AG04450 (cell line): ENCODE results near the gene THBS1. TPM values are rescaled to one million over a fixed set of nuclear protein-coding genes. Genes with fewer than 3 reads are reported as not detected.

ENCODE experiments used
- CTCF ChIA-PET: fragments of 300-600, 350-600 bp; formaldehyde crosslinking; extraction: SDS; loops from one replicate; lab custom pipeline; 2022; ENCODE audit warnings: antibody characterized with exemption, inconsistent platforms; lab: Charles Lee
- POLR2A ChIA-PET: fragments of 350-600 bp; formaldehyde crosslinking; extraction: SDS; loops from one replicate; lab custom pipeline; 2021; ENCODE audit warnings: antibody characterized with exemption, inconsistent platforms; lab: Yijun Ruan, JAX
- DNase-seq: peaks from one replicate; pipeline ENCODE4 v3.0.0-alpha.2; 2011; ENCODE audit warnings: low read depth, low spot score
- H3K27ac ChIP-seq: one replicate; pipeline ENCODE4 v1.5.1; 2012; ENCODE audit warnings: low read depth, low read length, control low read depth
- H3K27me3 ChIP-seq: one replicate; pipeline ENCODE4 v1.6.0; 2012; ENCODE audit warnings: low read length; ENCODE audit not compliant: control insufficient read depth, insufficient read depth
- H3K4me3 ChIP-seq: 2 replicates; pipeline ENCODE4 v1.5.1; 2011; ENCODE audit warnings: mild to moderate bottlenecking, low read depth, low read length, control low read depth
- H3K9me3 ChIP-seq: 2 replicates; pipeline ENCODE4 v1.5.1; 2012; ENCODE audit warnings: low read length; ENCODE audit not compliant: control insufficient read depth, insufficient read depth
- polyA plus RNA-seq: library from polyadenylated mRNA; depleted of rRNA; stranded (reverse); fragments of >200 nt; gene quantifications from 2 replicates; pipeline ENCODE4 v1.2.3, GENCODE V29; 2011
- TF ChIP-seq, protein P1 (sequence below): IDR thresholded peaks from 2 replicates; pipeline ENCODE4 v1.5.1; 2011; ENCODE audit warnings: low read depth, low read length, control low read depth, inconsistent platforms

THBS1 gene
- polyA plus RNA-seq, 1 experiment: 686 TPM

DNA sequence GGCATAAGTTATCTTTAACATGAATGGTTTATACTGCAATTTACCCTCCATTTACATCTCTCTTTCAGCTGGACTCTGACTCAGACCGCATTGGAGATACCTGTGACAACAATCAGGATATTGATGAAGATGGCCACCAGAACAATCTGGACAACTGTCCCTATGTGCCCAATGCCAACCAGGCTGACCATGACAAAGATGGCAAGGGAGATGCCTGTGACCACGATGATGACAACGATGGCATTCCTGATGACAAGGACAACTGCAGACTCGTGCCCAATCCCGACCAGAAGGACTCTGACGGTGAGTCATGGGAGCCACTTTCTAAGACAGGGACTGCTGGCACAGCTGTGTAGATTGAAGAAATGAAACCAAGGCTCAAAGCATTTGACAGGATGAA lies 11.6 kb downstream of the THBS1 start:
- Histone ChIP-seq H3K4me3 (peak overlapping the region; percentile 2; the same call in 1 of the 2 replicates), H3K9me3 (no peaks in the 10 kb centered on the region), H3K27ac (peak overlapping the region; percentile 34), H3K27me3 (no peaks in the 10 kb centered on the region)
- no peak for DNase-seq
- TF ChIP-seq, protein P1, sequence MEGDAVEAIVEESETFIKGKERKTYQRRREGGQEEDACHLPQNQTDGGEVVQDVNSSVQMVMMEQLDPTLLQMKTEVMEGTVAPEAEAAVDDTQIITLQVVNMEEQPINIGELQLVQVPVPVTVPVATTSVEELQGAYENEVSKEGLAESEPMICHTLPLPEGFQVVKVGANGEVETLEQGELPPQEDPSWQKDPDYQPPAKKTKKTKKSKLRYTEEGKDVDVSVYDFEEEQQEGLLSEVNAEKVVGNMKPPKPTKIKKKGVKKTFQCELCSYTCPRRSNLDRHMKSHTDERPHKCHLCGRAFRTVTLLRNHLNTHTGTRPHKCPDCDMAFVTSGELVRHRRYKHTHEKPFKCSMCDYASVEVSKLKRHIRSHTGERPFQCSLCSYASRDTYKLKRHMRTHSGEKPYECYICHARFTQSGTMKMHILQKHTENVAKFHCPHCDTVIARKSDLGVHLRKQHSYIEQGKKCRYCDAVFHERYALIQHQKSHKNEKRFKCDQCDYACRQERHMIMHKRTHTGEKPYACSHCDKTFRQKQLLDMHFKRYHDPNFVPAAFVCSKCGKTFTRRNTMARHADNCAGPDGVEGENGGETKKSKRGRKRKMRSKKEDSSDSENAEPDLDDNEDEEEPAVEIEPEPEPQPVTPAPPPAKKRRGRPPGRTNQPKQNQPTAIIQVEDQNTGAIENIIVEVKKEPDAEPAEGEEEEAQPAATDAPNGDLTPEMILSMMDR: no peak
- CTCF ChIA-PET: no interaction called here
- POLR2A ChIA-PET: interaction anchor here (3.2 kb wide), 1 partner anchor 12 kb away, joined by 27 read pairs; the partner anchor contains the start of gene THBS1

DNA sequence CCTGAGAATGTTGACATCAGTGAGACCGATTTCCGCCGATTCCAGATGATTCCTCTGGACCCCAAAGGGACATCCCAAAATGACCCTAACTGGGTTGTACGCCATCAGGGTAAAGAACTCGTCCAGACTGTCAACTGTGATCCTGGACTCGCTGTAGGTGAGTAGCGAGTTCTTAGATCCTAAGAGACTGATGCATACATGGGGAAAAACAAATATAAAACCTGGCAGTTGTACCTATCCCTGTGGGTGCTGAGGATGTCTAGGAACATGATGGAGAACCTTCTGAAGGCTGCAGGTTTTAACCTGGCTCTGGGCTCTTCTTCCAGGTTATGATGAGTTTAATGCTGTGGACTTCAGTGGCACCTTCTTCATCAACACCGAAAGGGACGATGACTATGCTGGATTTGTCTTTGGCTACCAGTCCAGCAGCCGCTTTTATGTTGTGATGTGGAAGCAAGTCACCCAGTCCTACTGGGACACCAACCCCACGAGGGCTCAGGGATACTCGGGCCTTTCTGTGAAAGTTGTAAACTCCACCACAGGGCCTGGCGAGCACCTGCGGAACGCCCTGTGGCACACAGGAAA lies 12.3 kb downstream of the THBS1 start:
- CTCF ChIA-PET: interaction anchor here (1.1 kb wide), 1 partner anchor 164 kb away, joined by 4 read pairs; no protein-coding TSS in a partner anchor
- peak overlapping the region; percentile 34 for H3K27ac ChIP-seq
- DNase-seq: no peak
- POLR2A ChIA-PET: interaction anchor here (1.0 kb wide), 1 partner anchor 11 kb away, joined by 5 read pairs; no protein-coding TSS in a partner anchor
- H3K4me3 ChIP-seq: peak overlapping the region; percentile 7
- no peaks in the 10 kb centered on the region for H3K9me3 ChIP-seq
- TF ChIP-seq, protein P1: no peak
- no peaks in the 10 kb centered on the region for H3K27me3 ChIP-seq

DNA sequence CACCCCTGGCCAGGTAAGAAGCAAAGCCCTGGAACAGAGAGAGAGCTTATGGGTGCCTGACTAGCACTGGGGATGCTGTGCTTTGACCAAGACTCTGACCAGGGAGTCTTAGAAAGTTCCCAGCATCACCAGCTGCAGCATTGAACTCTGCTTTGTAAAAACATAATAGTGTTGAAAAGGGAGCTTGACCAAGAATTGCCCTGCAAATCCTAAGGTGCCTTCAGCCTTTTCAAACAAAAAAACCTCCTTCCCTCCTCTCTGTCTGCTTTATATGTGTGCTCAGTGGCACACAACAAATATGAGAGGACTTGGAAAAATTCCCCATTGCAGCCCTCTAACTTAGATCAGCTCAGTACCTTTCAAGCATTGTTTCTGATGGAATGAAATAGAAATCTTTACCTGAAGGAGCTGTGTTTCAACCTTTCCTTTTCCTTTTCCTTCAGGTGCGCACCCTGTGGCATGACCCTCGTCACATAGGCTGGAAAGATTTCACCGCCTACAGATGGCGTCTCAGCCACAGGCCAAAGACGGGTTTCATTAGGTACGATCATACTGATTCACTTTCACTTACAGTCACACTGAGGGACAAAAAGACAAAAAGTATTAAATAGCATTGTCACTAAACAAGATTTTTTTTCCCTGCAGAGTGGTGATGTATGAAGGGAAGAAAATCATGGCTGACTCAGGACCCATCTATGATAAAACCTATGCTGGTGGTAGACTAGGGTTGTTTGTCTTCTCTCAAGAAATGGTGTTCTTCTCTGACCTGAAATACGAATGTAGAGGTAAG lies 13.0 kb downstream of the THBS1 start:
- peak overlapping the region; percentile 7 for H3K4me3 ChIP-seq
- ChIA-PET CTCF (interaction anchor here (1.0 to 1.1 kb wide), 2 partner anchors 11 to 163 kb away, joined by 3 to 4 read pairs; no protein-coding TSS in a partner anchor), POLR2A (interaction anchor here (1.0 to 1.3 kb wide), 2 partner anchors 12 to 13 kb away, joined by 4 to 5 read pairs; partner anchors contain the start of gene THBS1)
- peak overlapping the region; percentile 23 for H3K27ac ChIP-seq
- H3K9me3 ChIP-seq: no peaks in the 10 kb centered on the region
- no peak for DNase-seq
- no peaks in the 10 kb centered on the region for H3K27me3 ChIP-seq
- TF ChIP-seq, protein P1: no peak

DNA sequence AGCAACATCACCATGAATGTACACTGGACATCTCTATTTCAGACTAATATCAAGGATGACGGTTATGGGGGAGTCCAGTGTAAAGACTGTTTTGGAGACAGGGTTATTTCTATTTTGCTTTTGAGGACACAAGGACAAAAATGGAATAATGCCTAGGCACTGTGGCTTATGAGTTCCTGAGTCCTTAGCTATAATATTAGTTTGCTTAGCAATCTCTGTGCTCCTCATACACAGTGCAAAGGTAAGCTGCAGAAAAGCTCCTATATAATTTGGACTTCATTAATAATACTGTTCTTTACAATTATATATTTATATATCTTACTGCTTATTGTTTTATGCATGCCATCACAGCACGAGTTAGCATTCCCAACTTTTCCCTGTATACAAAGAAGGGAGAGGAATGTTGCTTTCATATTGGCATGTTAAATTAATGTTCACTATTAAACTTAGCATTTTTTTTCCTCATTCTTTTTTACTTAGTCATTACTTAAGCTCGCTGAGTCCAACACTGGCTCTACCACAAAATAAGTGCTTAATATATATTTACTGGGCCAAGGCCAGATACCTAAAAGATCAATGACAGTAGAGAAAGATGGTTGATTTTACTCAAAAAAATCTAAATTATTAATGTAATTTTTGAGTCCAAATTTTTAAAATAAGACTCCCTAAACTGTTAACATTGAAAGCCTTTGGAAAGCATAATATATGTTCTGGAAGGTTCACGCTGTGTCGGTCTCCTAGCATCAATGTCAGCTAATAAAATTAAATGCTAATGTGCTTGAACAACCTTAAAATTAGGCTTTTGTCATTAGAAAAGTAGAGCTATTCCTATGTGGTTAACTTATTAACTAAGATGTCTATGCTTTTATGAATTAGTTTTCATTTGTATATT lies 13.8 kb downstream of the THBS1 start:
- no peak for DNase-seq
- Histone ChIP-seq H3K27me3 (no peaks in the 10 kb centered on the region), H3K27ac (no peak overlapping the region), H3K4me3 (no peak overlapping the region), H3K9me3 (no peaks in the 10 kb centered on the region)
- ChIA-PET CTCF (interaction anchor here (1.0 to 1.1 kb wide), 2 partner anchors 12 to 162 kb away, joined by 3 to 4 read pairs; no protein-coding TSS in a partner anchor), POLR2A (interaction anchor here (0.8 to 1.3 kb wide), 4 partner anchors 12 to 695 kb away, joined by 4 to 9 read pairs (median 4); partner anchors contain the start of gene THBS1)
- TF ChIP-seq, protein P1: no peak
